ENCODE measurements around the gene VEZF1.
A peak's percentile ranks its signal among the peaks of the same experiment; 100 is the strongest.

VEZF1 gene

GRCh38 chr17:58001461-58002124, 13.5 kb upstream of the VEZF1 start:
- peaks cover 98% of the 10 kb centered on the region for H3K36me3 ChIP-seq (ENCODE audit: control insufficient read depth, low read length)
- no peaks in the 10 kb centered on the region for H3K9me3 ChIP-seq (ENCODE audit: control insufficient read depth, insufficient read depth, low read length)
- H3K27ac ChIP-seq (ENCODE audit: low read depth, low read length): no peak overlapping the region
- H3K4me2 ChIP-seq (ENCODE audit: low read length): peak overlapping the region; percentile 99
- H3K9me2 ChIP-seq (replicated peaks; ENCODE audit: control insufficient read depth, low read length): no peaks in the 10 kb centered on the region
- no peak for TF ChIP-seq EZH2phosphoT487 (IDR thresholded peaks at IDR 0.05; ENCODE audit: borderline replicate concordance, low read length)
- no peak for TF ChIP-seq CTCF (IDR thresholded peaks at IDR 0.05; ENCODE audit: low read depth, low read length, poor library complexity, severe bottlenecking)
- peaks cover under 1% of the 10 kb centered on the region; the same call in 1 of the 2 replicates for H3K27me3 ChIP-seq (ENCODE audit: control insufficient read depth, low read length)
- H3K4me1 ChIP-seq (ENCODE audit: control insufficient read depth, low read length): peaks cover 72% of the 10 kb centered on the region
- peaks cover 94% of the 10 kb centered on the region for H3F3A ChIP-seq (ENCODE audit: control insufficient read depth, insufficient read depth)
- peaks cover 50% of the 10 kb centered on the region for H4K20me1 ChIP-seq (ENCODE audit: control insufficient read depth, insufficient read depth, low read depth, low read length)
- peaks cover 51% of the 10 kb centered on the region for H3K79me2 ChIP-seq (ENCODE audit: control insufficient read depth, low read length)
- H3K4me3 ChIP-seq (ENCODE audit: low read length): no peak overlapping the region

DNA sequence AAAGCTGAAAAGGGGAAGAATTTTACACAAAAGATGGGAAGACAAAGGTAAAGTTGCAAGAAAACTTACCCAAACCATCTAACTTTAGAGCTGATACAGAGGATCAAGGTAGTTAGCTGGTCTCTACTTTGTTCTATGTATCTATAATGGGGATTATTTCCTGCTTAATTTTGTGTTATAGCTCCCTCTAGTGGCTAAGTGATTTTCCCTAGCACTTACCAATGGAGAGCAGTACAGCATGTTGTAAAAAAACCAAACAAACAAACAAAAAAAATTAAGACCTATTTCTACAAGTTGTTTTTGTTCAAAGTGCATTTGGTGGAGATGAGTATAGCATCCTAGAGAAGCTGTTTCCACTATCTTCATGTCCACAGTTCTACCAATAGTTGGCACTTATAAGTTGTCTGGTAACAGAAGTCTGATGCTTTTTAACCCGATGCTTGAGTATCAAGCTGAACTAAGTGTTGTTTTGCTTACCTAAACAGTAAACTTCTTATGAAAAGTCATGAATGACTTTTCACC, 11.5 kb upstream of the VEZF1 start:
- peaks cover 31% of the 10 kb centered on the region for H3K79me2 ChIP-seq (ENCODE audit: control insufficient read depth, low read length)
- peaks cover 84% of the 10 kb centered on the region for H3K36me3 ChIP-seq (ENCODE audit: control insufficient read depth, low read length)
- TF ChIP-seq EZH2phosphoT487 (IDR thresholded peaks at IDR 0.05; ENCODE audit: borderline replicate concordance, low read length) (no peak), CTCF (IDR thresholded peaks at IDR 0.05; ENCODE audit: low read depth, low read length, poor library complexity, severe bottlenecking) (peak; percentile 95)
- H3K27me3 ChIP-seq (ENCODE audit: control insufficient read depth, low read length): no peaks in the 10 kb centered on the region
- H3K4me2 ChIP-seq (ENCODE audit: low read length): peak overlapping the region; percentile 22
- H3F3A ChIP-seq (ENCODE audit: control insufficient read depth, insufficient read depth): peaks cover 93% of the 10 kb centered on the region
- H4K20me1 ChIP-seq (ENCODE audit: control insufficient read depth, insufficient read depth, low read depth, low read length): peaks cover 32% of the 10 kb centered on the region
- 0 out of 2 replicates have a peak overlapping the region, but pooled peaks have one; percentile 32 for H3K27ac ChIP-seq (ENCODE audit: low read depth, low read length)
- no peak overlapping the region; the same call in 1 of the 2 replicates for H3K4me3 ChIP-seq (ENCODE audit: low read length)
- H3K4me1 ChIP-seq (ENCODE audit: control insufficient read depth, low read length): peaks cover 77% of the 10 kb centered on the region
- H3K9me2 ChIP-seq (replicated peaks; ENCODE audit: control insufficient read depth, low read length): no peaks in the 10 kb centered on the region
- no peaks in the 10 kb centered on the region for H3K9me3 ChIP-seq (ENCODE audit: control insufficient read depth, insufficient read depth, low read length)

- Histone ChIP-seq H3F3A (ENCODE audit: control insufficient read depth, insufficient read depth) (peaks cover 91% of the 10 kb centered on the region), H4K20me1 (ENCODE audit: control insufficient read depth, insufficient read depth, low read depth, low read length) (peaks cover 27% of the 10 kb centered on the region), H3K27ac (ENCODE audit: low read depth, low read length) (no peak overlapping the region), H3K9me3 (ENCODE audit: control insufficient read depth, insufficient read depth, low read length) (no peaks in the 10 kb centered on the region), H3K4me2 (ENCODE audit: low read length) (peak overlapping the region; percentile 22), H3K79me2 (ENCODE audit: control insufficient read depth, low read length) (peaks cover 26% of the 10 kb centered on the region), H3K9me2 (replicated peaks; ENCODE audit: control insufficient read depth, low read length) (no peaks in the 10 kb centered on the region), H3K36me3 (ENCODE audit: control insufficient read depth, low read length) (peaks cover 79% of the 10 kb centered on the region), H3K4me3 (ENCODE audit: low read length) (no peak overlapping the region; the same call in 1 of the 2 replicates), H3K4me1 (ENCODE audit: control insufficient read depth, low read length) (peaks cover 77% of the 10 kb centered on the region), H3K27me3 (ENCODE audit: control insufficient read depth, low read length) (no peaks in the 10 kb centered on the region)
- TF ChIP-seq CTCF (IDR thresholded peaks at IDR 0.05; ENCODE audit: low read depth, low read length, poor library complexity, severe bottlenecking): no peak
- no peak for TF ChIP-seq EZH2phosphoT487 (IDR thresholded peaks at IDR 0.05; ENCODE audit: borderline replicate concordance, low read length)
Observed at GRCh38 chr17:57999010-57999495, 11.0 kb upstream of the VEZF1 start.

All from DOHH2 (cell line).